PC-9 (cell line): ENCODE results near the gene ESX1.
"Not testable (repeated sequence)": the region's sequence is repeated elsewhere in the genome, so short reads cannot be mapped to it uniquely, and the experiment has no call there.

Experiments used
- EZH2 ChIP-seq: fragments of 200-600 bp; sonication (generic); IDR thresholded peaks from 2 replicates; pipeline ENCODE4 v1.8.0; 2017; ENCODE audit warnings: antibody characterized with exemption, low read depth
- TF ChIP-seq, protein P1 (sequence below): fragments of 200-600 bp; sonication (generic); conservative IDR thresholded peaks from 2 replicates; pipeline ENCODE4 v1.6.1; 2017; ENCODE audit warnings: mixed run types, antibody characterized with exemption, mild to moderate bottlenecking, moderate library complexity

DNA sequence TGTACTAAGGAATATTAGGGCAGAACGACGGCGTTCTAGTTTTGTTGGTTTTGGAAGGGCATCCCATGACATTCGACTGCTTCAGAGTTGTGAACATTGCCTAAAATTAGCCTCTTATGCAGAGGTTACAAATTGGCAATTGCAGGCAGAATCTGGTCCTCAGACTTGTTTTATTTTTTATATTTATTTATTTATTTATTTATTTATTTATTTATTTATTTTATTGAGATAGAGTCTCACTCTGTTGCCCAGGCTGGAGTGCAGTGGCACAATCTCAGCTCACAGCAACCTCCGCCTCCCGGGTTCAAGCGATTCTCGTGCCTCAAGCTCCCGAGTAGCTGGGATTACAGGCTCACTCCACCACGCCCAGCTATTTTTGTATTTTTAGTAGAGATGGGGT lies 24.7 kb downstream of the ESX1 start:
- TF ChIP-seq, protein P1, sequence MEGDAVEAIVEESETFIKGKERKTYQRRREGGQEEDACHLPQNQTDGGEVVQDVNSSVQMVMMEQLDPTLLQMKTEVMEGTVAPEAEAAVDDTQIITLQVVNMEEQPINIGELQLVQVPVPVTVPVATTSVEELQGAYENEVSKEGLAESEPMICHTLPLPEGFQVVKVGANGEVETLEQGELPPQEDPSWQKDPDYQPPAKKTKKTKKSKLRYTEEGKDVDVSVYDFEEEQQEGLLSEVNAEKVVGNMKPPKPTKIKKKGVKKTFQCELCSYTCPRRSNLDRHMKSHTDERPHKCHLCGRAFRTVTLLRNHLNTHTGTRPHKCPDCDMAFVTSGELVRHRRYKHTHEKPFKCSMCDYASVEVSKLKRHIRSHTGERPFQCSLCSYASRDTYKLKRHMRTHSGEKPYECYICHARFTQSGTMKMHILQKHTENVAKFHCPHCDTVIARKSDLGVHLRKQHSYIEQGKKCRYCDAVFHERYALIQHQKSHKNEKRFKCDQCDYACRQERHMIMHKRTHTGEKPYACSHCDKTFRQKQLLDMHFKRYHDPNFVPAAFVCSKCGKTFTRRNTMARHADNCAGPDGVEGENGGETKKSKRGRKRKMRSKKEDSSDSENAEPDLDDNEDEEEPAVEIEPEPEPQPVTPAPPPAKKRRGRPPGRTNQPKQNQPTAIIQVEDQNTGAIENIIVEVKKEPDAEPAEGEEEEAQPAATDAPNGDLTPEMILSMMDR, result not testable (repeated sequence)
- TF ChIP-seq EZH2, result not testable (repeated sequence)
